Measurements from ENCODE around the gene CTNNBIP1. TPM values are rescaled to one million over a fixed set of nuclear protein-coding genes. Genes with fewer than 3 reads are reported as not detected.

Gene CTNNBIP1
- total and polyA plus RNA-seq, 2 of the 8 experiments (the other 6 are each of a cell fraction or from before 2014, with no cell fraction given): 40.9 to 46.6 TPM

DNA sequence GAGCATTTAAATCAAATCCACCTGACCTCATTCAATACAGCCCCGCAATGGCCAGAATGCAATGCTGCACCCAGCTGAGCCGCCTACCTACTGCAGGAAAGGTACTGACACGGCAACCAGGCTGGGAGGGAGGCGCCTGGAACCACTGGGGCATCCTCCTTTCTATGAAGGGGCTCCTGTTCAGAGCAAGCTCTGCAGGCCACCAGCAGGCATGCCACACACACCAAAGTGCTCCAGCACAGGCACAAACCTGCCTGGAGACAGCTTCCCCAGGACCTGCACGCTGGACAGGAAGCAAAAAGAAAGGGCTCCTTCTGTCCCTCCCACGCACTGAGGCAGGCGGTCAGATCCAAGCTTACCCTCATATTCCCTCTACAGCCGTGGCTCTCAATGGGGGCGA lies 21.2 kb downstream of the CTNNBIP1 start:
- Histone ChIP-seq H4K8ac (ENCODE audit: extremely low read depth, insufficient read depth, low read length) (peak overlapping the region; percentile 66; the same call in 1 of the 2 replicates), H3K4me2 (ENCODE audit: insufficient read depth in 1 of 2, low read depth in 2 of 2, low read length in 2 of 2) (no peak overlapping the region), H3K14ac (ENCODE audit: insufficient read length) (no peak overlapping the region), H4K91ac (replicated peaks; ENCODE audit: insufficient read length, low read length) (peak overlapping the region; percentile 18), H3K27ac (ENCODE audit: low read depth, low read length) (no peak overlapping the region), H3K18ac (ENCODE audit: extremely low read depth, low read length) (no peak overlapping the region), H2BK15ac (ENCODE audit: low read length) (no peak overlapping the region), H3K23ac (ENCODE audit: insufficient read length) (no peak overlapping the region), H2BK12ac (ENCODE audit: low read depth, low read length) (no peak overlapping the region), H3K79me1 (ENCODE audit: low read depth, low read length) (peaks cover 5% of the 10 kb centered on the region), H3K36me3 (ENCODE audit: control insufficient read depth in 2 of 4, insufficient read depth in 4 of 4, low read length in 3 of 4) (no peaks in the 10 kb centered on the region), H3K4me3 (ENCODE audit: extremely low read depth in 1 of 4, insufficient read depth in 2 of 4, low read depth in 3 of 4, low read length in 4 of 4) (no peak overlapping the region), H2BK120ac (replicated peaks; ENCODE audit: low read depth, low read length) (no peak overlapping the region), H3K9me3 (ENCODE audit: insufficient read depth in 2 of 2, low read depth in 1 of 2, low read length in 1 of 2) (no peaks in the 10 kb centered on the region), H3K4me1 (replicated peaks in 1 of 4; ENCODE audit: control insufficient read depth in 3 of 4, insufficient read depth in 4 of 4, low read length in 3 of 4) (peaks cover 5 to 18% (median 14%) of the 10 kb centered on the region in 4 experiments), H3K4ac (replicated peaks; ENCODE audit: insufficient read length, low read depth, low read length) (no peak overlapping the region), H3K9ac (replicated peaks in 1 of 4; ENCODE audit: extremely low read depth in 1 of 4, low read depth in 3 of 4, low read length in 3 of 4) (0 out of 7 replicates have a peak overlapping the region, but pooled peaks of 1 of the 4 experiments have one; percentile 17), H4K5ac (ENCODE audit: insufficient read length, low read depth, low read length) (no peak overlapping the region), H4K20me1 (replicated peaks in 1 of 2; ENCODE audit: control insufficient read depth in 1 of 2, insufficient read depth in 2 of 2, low read length in 2 of 2) (peaks cover 0 to 2% of the 10 kb centered on the region in 2 experiments), H3K27me3 (replicated peaks in 1 of 4; ENCODE audit: control insufficient read depth in 3 of 4, extremely low read depth in 1 of 4, insufficient read depth in 3 of 4, low read length in 3 of 4) (no peaks in the 10 kb centered on the region), H3K23me2 (ENCODE audit: low read depth, low read length) (no peaks in the 10 kb centered on the region), H3K56ac (replicated peaks; ENCODE audit: insufficient read length, low read depth, low read length) (no peak overlapping the region), H2BK5ac (ENCODE audit: low read depth, low read length) (peak overlapping the region; percentile 80), H2AK5ac (ENCODE audit: low read depth, low read length) (peak overlapping the region; percentile 85; the same call in 1 of the 2 replicates), H3K79me2 (ENCODE audit: control insufficient read depth in 1 of 2, insufficient read depth in 2 of 2, low read length in 2 of 2) (peaks cover 0 to 3% of the 10 kb centered on the region in 2 experiments; a peak in 1 of 4 replicates), H2AFZ (ENCODE audit: low read length) (no peak overlapping the region), H2BK20ac (ENCODE audit: low read length) (no peak overlapping the region)
- 88% methylated on average over 9 of the region's 9 CpGs; no CpG with 5 or more reads in 1 of the 2 experiments for WGBS, 2 experiments (ENCODE audit: extremely low coverage in 1 of 2, insufficient coverage in 1 of 2, insufficient read length in 1 of 2, insufficient replicate concordance in 2 of 2, low coverage in 1 of 2, low lambda C conversion rate in 2 of 2, missing lambda C conversion rate in 1 of 2)
- DNase-seq (ENCODE audit: low read depth in 1 of 2, low spot score in 2 of 2): no peak
- CTCF ChIA-PET (ENCODE audit: partially characterized antibody): interaction anchor here (0.6 to 4.3 kb wide), 11 partner anchors 11 to 1368 kb away, joined by 3 to 29 read pairs (median 6); partner anchors contain the start of gene NMNAT1
- POLR2A ChIA-PET (ENCODE audit: partially characterized antibody): interaction anchor here (0.9 to 5.3 kb wide), 3 partner anchors 13 to 16 kb away, joined by 3 to 19 read pairs (median 5); no protein-coding TSS in a partner anchor
- no peak for FAIRE-seq
- TF ChIP-seq RXRA (IDR thresholded peaks at IDR 0.05; ENCODE audit: insufficient read depth, low read depth, low read length): no peak
- no peak for TF ChIP-seq NANOG (IDR thresholded peaks at IDR 0.05; ENCODE audit: insufficient read depth, low read depth, low read length, poor library complexity, severe bottlenecking)
- TF ChIP-seq BRCA1 (IDR thresholded peaks at IDR 0.05; ENCODE audit: low read depth, low read length): no peak
- no peak for TF ChIP-seq ZNF274 (IDR thresholded peaks at IDR 0.05; ENCODE audit: borderline replicate concordance, extremely low read depth, low read length)
- no peak for TF ChIP-seq BCL11A (IDR thresholded peaks at IDR 0.05; ENCODE audit: low read depth in 2 of 2, low read length in 2 of 2)
- TF ChIP-seq MAFK (IDR thresholded peaks at IDR 0.05; ENCODE audit: low read depth, low read length): no peak
- TF ChIP-seq CHD1 (IDR thresholded peaks at IDR 0.05; ENCODE audit: low read depth, low read length): no peak
- TF ChIP-seq FOSL1 (IDR thresholded peaks at IDR 0.05; ENCODE audit: insufficient read depth, low read depth, low read length): no peak
- TF ChIP-seq, protein P1, sequence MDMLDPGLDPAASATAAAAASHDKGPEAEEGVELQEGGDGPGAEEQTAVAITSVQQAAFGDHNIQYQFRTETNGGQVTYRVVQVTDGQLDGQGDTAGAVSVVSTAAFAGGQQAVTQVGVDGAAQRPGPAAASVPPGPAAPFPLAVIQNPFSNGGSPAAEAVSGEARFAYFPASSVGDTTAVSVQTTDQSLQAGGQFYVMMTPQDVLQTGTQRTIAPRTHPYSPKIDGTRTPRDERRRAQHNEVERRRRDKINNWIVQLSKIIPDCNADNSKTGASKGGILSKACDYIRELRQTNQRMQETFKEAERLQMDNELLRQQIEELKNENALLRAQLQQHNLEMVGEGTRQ (IDR thresholded peaks at IDR 0.05; ENCODE audit: low read length): no peak
- TF ChIP-seq PHF8 (conservative IDR thresholded peaks at IDR 0.05; ENCODE audit: low read depth, low read length): no peak
- no peak for TF ChIP-seq TAF1 (IDR thresholded peaks at IDR 0.05; ENCODE audit: low read depth, low read length)
- no peak for TF ChIP-seq TAF7 (optimal IDR thresholded peaks at IDR 0.05; ENCODE audit: borderline replicate concordance, low read depth, low read length)
